Measurements from ENCODE around the gene NUTM2F. TPM values are rescaled to one million over a fixed set of nuclear protein-coding genes. Genes with fewer than 3 reads are reported as not detected.

The NUTM2F gene
- total and polyA plus RNA-seq, 2 of the 13 experiments (the other 11 are each of a cell fraction or from before 2014, with no cell fraction given) = 0.09 TPM; not detected in 1

DNA sequence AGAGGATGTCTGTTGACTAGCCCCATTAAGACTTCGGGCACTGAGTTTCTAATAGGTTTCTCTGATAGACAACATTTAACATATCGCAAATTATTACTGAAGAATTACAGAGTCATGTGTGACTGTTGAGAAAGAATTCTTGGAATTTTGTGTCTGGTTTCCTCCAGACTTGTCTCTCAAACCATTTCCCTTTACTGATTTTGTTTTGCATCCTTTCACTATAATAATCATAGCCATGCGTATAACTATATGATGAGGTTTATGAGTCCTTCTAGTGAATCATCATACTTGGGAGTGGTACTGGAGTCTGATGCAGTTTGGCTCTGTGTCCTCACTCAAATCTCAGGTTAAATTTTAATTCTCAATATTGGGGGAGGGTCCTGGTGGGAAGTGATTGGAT, 42.3 kb downstream of the NUTM2F start:
- Histone ChIP-seq H4K20me1 (ENCODE audit: insufficient read depth, low read length) (no peaks in the 10 kb centered on the region), H3K27ac (ENCODE audit: extremely low read length, insufficient read depth, low read length) (no peak overlapping the region), H3K9ac (ENCODE audit: insufficient read depth, low read depth, low read length) (no peak overlapping the region), H3K9me3 (ENCODE audit: low read length) (peaks cover under 1% of the 10 kb centered on the region; the same call in 1 of the 2 replicates), H3K4me2 (ENCODE audit: low read depth, low read length) (no peak overlapping the region), H3K79me2 (ENCODE audit: insufficient read depth, low read length) (no peaks in the 10 kb centered on the region), H3K4me3 (replicated peaks in 1 of 3; ENCODE audit: insufficient read depth in 1 of 3, low read depth in 2 of 3, low read length in 3 of 3) (no peak overlapping the region), H3K36me3 (replicated peaks in 1 of 2; ENCODE audit: control insufficient read depth in 1 of 2, insufficient read depth in 2 of 2, low read length in 2 of 2) (peaks cover 0 to 6% of the 10 kb centered on the region in 2 experiments; a peak in 2 of 5 replicates), H3K4me1 (ENCODE audit: insufficient read depth, low read length) (no peaks in the 10 kb centered on the region), H3K27me3 (ENCODE audit: control insufficient read depth in 1 of 2, insufficient read depth in 2 of 2, low read length in 2 of 2) (no peaks in the 10 kb centered on the region), H2AFZ (ENCODE audit: low read length) (no peak overlapping the region)
- 96% methylated on average over 3 of the region's 3 CpGs for WGBS (ENCODE audit: low lambda C conversion rate)
- DNase-seq (ENCODE audit: low spot score) (no peak), ATAC-seq (no peak), FAIRE-seq (no peak)
- intact Hi-C loops (cut with micrococcal nuclease; ENCODE audit: unreplicated experiment) (no loop called here), in situ Hi-C loops (cut with HindIII; ENCODE audit: extremely low pct_ligation_motif_present, low pct_unique_long_range_greater_than_20kb) (no loop called here)
- TF ChIP-seq ARID2 (CRISPR knock-in tag; IDR thresholded peaks at IDR 0.05; ENCODE audit: borderline replicate concordance) (no peak), ZNF383 (CRISPR knock-in tag; IDR thresholded peaks at IDR 0.05; ENCODE audit: borderline replicate concordance) (no peak), ZNF75D (CRISPR knock-in tag; IDR thresholded peaks at IDR 0.05; ENCODE audit: borderline replicate concordance) (no peak), ZNF530 (CRISPR knock-in tag; IDR thresholded peaks at IDR 0.05; ENCODE audit: low read depth) (no peak), HNF1A (IDR thresholded peaks at IDR 0.05; ENCODE audit: low read depth) (no peak), HNF1A (CRISPR knock-in tag; IDR thresholded peaks at IDR 0.05; ENCODE audit: borderline replicate concordance) (no peak), NRL (CRISPR knock-in tag; IDR thresholded peaks at IDR 0.05; ENCODE audit: borderline replicate concordance) (no peak), ZNF446 (CRISPR knock-in tag; IDR thresholded peaks at IDR 0.05) (no peak), NR2F1 (CRISPR knock-in tag; IDR thresholded peaks at IDR 0.05) (no peak), GATA4 (IDR thresholded peaks at IDR 0.05; ENCODE audit: borderline replicate concordance, low read depth) (no peak), REST (IDR thresholded peaks at IDR 0.05; ENCODE audit: borderline replicate concordance in 1 of 2, low read depth in 1 of 2, low read length in 2 of 2) (no peak), HMGA1 (CRISPR knock-in tag; conservative IDR thresholded peaks at IDR 0.05) (no peak), ZZZ3 (CRISPR knock-in tag; IDR thresholded peaks at IDR 0.05; ENCODE audit: borderline replicate concordance) (no peak)
- TF ChIP-seq, protein P1, sequence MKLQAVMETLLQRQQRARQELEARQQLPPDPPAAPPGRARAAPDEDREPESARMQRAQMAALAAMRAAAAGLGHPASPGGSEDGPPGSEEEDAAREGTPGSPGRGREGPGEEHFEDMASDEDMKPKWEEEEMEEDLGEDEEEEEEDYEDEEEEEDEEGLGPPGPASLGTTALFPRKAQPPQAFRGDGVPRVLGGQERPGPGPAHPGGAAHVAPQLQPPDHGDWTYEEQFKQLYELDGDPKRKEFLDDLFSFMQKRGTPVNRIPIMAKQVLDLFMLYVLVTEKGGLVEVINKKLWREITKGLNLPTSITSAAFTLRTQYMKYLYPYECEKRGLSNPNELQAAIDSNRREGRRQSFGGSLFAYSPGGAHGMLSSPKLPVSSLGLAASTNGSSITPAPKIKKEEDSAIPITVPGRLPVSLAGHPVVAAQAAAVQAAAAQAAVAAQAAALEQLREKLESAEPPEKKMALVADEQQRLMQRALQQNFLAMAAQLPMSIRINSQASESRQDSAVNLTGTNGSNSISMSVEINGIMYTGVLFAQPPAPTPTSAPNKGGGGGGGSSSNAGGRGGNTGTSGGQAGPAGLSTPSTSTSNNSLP (IDR thresholded peaks at IDR 0.05; ENCODE audit: low read depth, low read length) = no peak
- ChIA-PET POLR2A (no interaction called here), CTCF (ENCODE audit: low intra/inter-chr PET ratio, low total read pairs) (no interaction called here)
- BruUV-seq (replicated peaks) = no TSS peak

Data from HepG2 (cell line).